Measurements from ENCODE around the gene PABPC3. TPM values are rescaled to one million over a fixed set of nuclear protein-coding genes. Genes with fewer than 3 reads are reported as not detected.

PABPC3 gene
- total RNA-seq, 1 experiment from 2014 or later: 0.18 TPM

GRCh38 chr13:25065974-25066770 lies 29.8 kb upstream of the PABPC3 start:
- in situ Hi-C loops (cut with HindIII; ENCODE audit: low pct_unique_long_range_greater_than_20kb, low sequenced_read_pairs): no loop called here
- no peak overlapping the region for H3K4me3 ChIP-seq (ENCODE audit: low read depth in 2 of 2, low read length in 2 of 2)
- no peak for TF ChIP-seq POLR2AphosphoS5 (IDR thresholded peaks at IDR 0.05; ENCODE audit: low read depth, low read length)
- no peak for TF ChIP-seq SIN3A (IDR thresholded peaks at IDR 0.05; ENCODE audit: borderline replicate concordance, insufficient read depth, low read depth, low read length)
- no peak for TF ChIP-seq TCF7L2 (IDR thresholded peaks at IDR 0.05; ENCODE audit: low read depth, low read length)
- no peak for TF ChIP-seq REST (IDR thresholded peaks at IDR 0.05; ENCODE audit: insufficient read depth in 1 of 2, low read depth in 2 of 2, low read length in 1 of 2)
- TF ChIP-seq CTCF (IDR thresholded peaks at IDR 0.05): no peak
- H3K27ac ChIP-seq (ENCODE audit: low read length): no peak overlapping the region
- ChIA-PET POLR2A (no interaction called here), CTCF (no interaction called here)
- H3K9me3 ChIP-seq (ENCODE audit: control insufficient read depth, insufficient read depth, low read depth, low read length): no peaks in the 10 kb centered on the region
- ATAC-seq: no peak
- no peak for DNase-seq (ENCODE audit: low read depth, low spot score)
- no peaks in the 10 kb centered on the region for H3K4me1 ChIP-seq (ENCODE audit: control insufficient read depth, insufficient read depth, low read length)
- H3K36me3 ChIP-seq (ENCODE audit: control insufficient read depth, insufficient read depth, low read length): no peaks in the 10 kb centered on the region
- BruUV-seq (replicated peaks): no TSS peak
- intact Hi-C loops (cut with micrococcal nuclease; ENCODE audit: unreplicated experiment): no loop called here
- no peaks in the 10 kb centered on the region; the same call in none of the 2 replicates for H3K27me3 ChIP-seq (ENCODE audit: control insufficient read depth, insufficient read depth, low read length)

GRCh38 chr13:25067064-25067463 lies 28.9 kb upstream of the PABPC3 start:
- intact Hi-C loops (cut with micrococcal nuclease; ENCODE audit: unreplicated experiment) (no loop called here), in situ Hi-C loops (cut with HindIII; ENCODE audit: low pct_unique_long_range_greater_than_20kb, low sequenced_read_pairs) (no loop called here)
- ATAC-seq (no peak), DNase-seq (ENCODE audit: low read depth, low spot score) (no peak)
- no peak overlapping the region for H3K27ac ChIP-seq (ENCODE audit: low read length)
- TF ChIP-seq CTCF (IDR thresholded peaks at IDR 0.05) (no peak), REST (IDR thresholded peaks at IDR 0.05; ENCODE audit: insufficient read depth in 1 of 2, low read depth in 2 of 2, low read length in 1 of 2) (no peak), TCF7L2 (IDR thresholded peaks at IDR 0.05; ENCODE audit: low read depth, low read length) (no peak), SIN3A (IDR thresholded peaks at IDR 0.05; ENCODE audit: borderline replicate concordance, insufficient read depth, low read depth, low read length) (no peak), POLR2AphosphoS5 (IDR thresholded peaks at IDR 0.05; ENCODE audit: low read depth, low read length) (no peak)
- no peaks in the 10 kb centered on the region for H3K9me3 ChIP-seq (ENCODE audit: control insufficient read depth, insufficient read depth, low read depth, low read length)
- H3K4me3 ChIP-seq (ENCODE audit: low read depth in 2 of 2, low read length in 2 of 2): no peak overlapping the region
- ChIA-PET CTCF (no interaction called here), POLR2A (no interaction called here)
- no peaks in the 10 kb centered on the region; the same call in none of the 2 replicates for H3K27me3 ChIP-seq (ENCODE audit: control insufficient read depth, insufficient read depth, low read length)
- no peaks in the 10 kb centered on the region for H3K4me1 ChIP-seq (ENCODE audit: control insufficient read depth, insufficient read depth, low read length)
- H3K36me3 ChIP-seq (ENCODE audit: control insufficient read depth, insufficient read depth, low read length): no peaks in the 10 kb centered on the region
- BruUV-seq (replicated peaks): no TSS peak
